OCI-LY7 (cell line): Measurements from ENCODE around the gene RICTOR. TPM values are rescaled to one million over a fixed set of nuclear protein-coding genes. Genes with fewer than 3 reads are reported as not detected.

Experiments
- BruUV-seq: library from RNA; stranded (reverse); fragments of 400-500 nt; replicated peaks from 2 replicates; lab custom pipeline; 2021; lab: Mats Ljungman, UMichigan
- CTCF ChIA-PET: fragments of 300-600 bp; sonication (Branson Sonifier 250); formaldehyde crosslinking; loops from one replicate; lab custom pipeline; 2022; ENCODE audit warnings: antibody characterized with exemption; ENCODE audit not compliant: unreplicated experiment; lab: Charles Lee
- POLR2A ChIA-PET: fragments of 300-600 bp; sonication (Branson Sonifier 250); formaldehyde crosslinking; loops from one replicate; lab custom pipeline; 2022; ENCODE audit warnings: antibody characterized with exemption; lab: Charles Lee
- DNase-seq: peaks from one replicate; pipeline ENCODE4 v3.0.0-alpha.2; 2015; ENCODE audit warnings: low spot score
- H2AFZ ChIP-seq: fragments of 200-600 bp; sonication (generic), shearing (Covaris generic); 2 replicates; pipeline ENCODE4 v1.6.1; 2014; ENCODE audit warnings: mild to moderate bottlenecking, antibody characterized with exemption, low read length, moderate library complexity
- H3K27ac ChIP-seq: fragments of 200-600 bp; sonication (generic); 2 replicates; pipeline ENCODE4 v1.5.1; 2014; ENCODE audit warnings: mixed run types, low read depth, mild to moderate bottlenecking, moderate library complexity, low read length, inconsistent platforms; ENCODE audit not compliant: poor library complexity, severe bottlenecking
- H3K36me3 ChIP-seq: fragments of 200-600 bp; sonication (generic); 2 replicates; pipeline ENCODE4 v1.6.1; 2014; ENCODE audit warnings: mild to moderate bottlenecking, antibody characterized with exemption, low read length, moderate library complexity, mixed read lengths; ENCODE audit not compliant: insufficient read depth
- H3K4me1 ChIP-seq: fragments of 200-600 bp; sonication (generic); 2 replicates; pipeline ENCODE4 v1.5.1; 2014; ENCODE audit warnings: mild to moderate bottlenecking, low read length; ENCODE audit not compliant: insufficient read depth, poor library complexity, severe bottlenecking
- H3K4me2 ChIP-seq: fragments of 200-600 bp; sonication (generic); 2 replicates; pipeline ENCODE4 v1.6.1; 2014; ENCODE audit warnings: mild to moderate bottlenecking, low read length
- H3K4me3 ChIP-seq: fragments of 200-600 bp; sonication (generic); 2 replicates; pipeline ENCODE4 v1.5.1; 2014; ENCODE audit warnings: mild to moderate bottlenecking, low read depth, low read length; ENCODE audit not compliant: poor library complexity, severe bottlenecking
- H3K79me2 ChIP-seq: fragments of 200-600 bp; sonication (generic); 2 replicates; pipeline ENCODE4 v1.6.1; 2016; ENCODE audit warnings: low read depth, mild to moderate bottlenecking, low read length, moderate library complexity, mixed read lengths; ENCODE audit not compliant: insufficient read depth
- H3K9me2 ChIP-seq: fragments of 200-600 bp; sonication (generic); 2 replicates; pipeline ENCODE4 v1.6.1; 2016; ENCODE audit warnings: mild to moderate bottlenecking, low read length, mixed read lengths; ENCODE audit not compliant: insufficient read depth
- H3K9me3 ChIP-seq: fragments of 200-600 bp; sonication (generic); 2 replicates; pipeline ENCODE4 v1.6.1; 2014; ENCODE audit warnings: mild to moderate bottlenecking, mixed run types, low read length, mixed read lengths
- H4K20me1 ChIP-seq: fragments of 200-600 bp; sonication (generic); 2 replicates; pipeline ENCODE4 v1.6.1; 2014; ENCODE audit warnings: mild to moderate bottlenecking, antibody characterized with exemption, low read length, moderate library complexity, mixed read lengths; ENCODE audit not compliant: insufficient read depth
- CTCF ChIP-seq: fragments of 200-600 bp; sonication (generic); conservative IDR thresholded peaks from 2 replicates; pipeline ENCODE4 v1.5.1; 2014; ENCODE audit warnings: mild to moderate bottlenecking, antibody characterized with exemption, low read length, moderate library complexity, mixed read lengths
- EZH2phosphoT487 ChIP-seq: fragments of 200-600 bp; sonication (generic); IDR thresholded peaks from 2 replicates; pipeline ENCODE4 v1.6.1; 2018; ENCODE audit warnings: low read depth, borderline replicate concordance, mild to moderate bottlenecking, mixed run types, antibody characterized with exemption, low read length, moderate library complexity, mixed read lengths
- intact Hi-C: fragments of 100-400 bp; cut with micrococcal nuclease; formaldehyde crosslinking; loops from one replicate; pipeline ENCODE4 v1.10.0; 2022; ENCODE audit not compliant: unreplicated experiment
- total RNA-seq, 2 experiments: library from RNA; depleted of rRNA in 1 of 2; stranded (reverse); fragments of >200 nt in 1 of 2; shearing (Covaris generic) in 1 of 2; gene quantifications; 2 replicates each; pipeline ENCODE4 v1.2.3, GENCODE V29; 2014 to 2022

The RICTOR gene
- total RNA-seq, 2 experiments from 2014 or later: 10.9 to 22.9 TPM

- no peak for DNase-seq
- no peak overlapping the region for H3K4me3 ChIP-seq
- TF ChIP-seq CTCF: no peak
- TF ChIP-seq EZH2phosphoT487: no peak
- H3K9me3 ChIP-seq: no peaks in the 10 kb centered on the region
- H3K4me1 ChIP-seq: no peaks in the 10 kb centered on the region
- no peaks in the 10 kb centered on the region for H3K9me2 ChIP-seq
- H3K79me2 ChIP-seq: no peaks in the 10 kb centered on the region
- no TSS peak for BruUV-seq
- H3K27ac ChIP-seq: no peak overlapping the region
- no peaks in the 10 kb centered on the region for H4K20me1 ChIP-seq
- H3K4me2 ChIP-seq: no peak overlapping the region
- POLR2A ChIA-PET: no interaction called here
- intact Hi-C loops: no loop called here
- no peak overlapping the region for H2AFZ ChIP-seq
- no peaks in the 10 kb centered on the region for H3K36me3 ChIP-seq
- CTCF ChIA-PET: no interaction called here
These were observed 47.1 kb upstream of the RICTOR start for GRCh38 chr5:39121315-39121714.

- CTCF ChIA-PET: no interaction called here
- Histone ChIP-seq H3K9me2 (no peaks in the 10 kb centered on the region), H3K4me2 (no peak overlapping the region), H3K9me3 (no peaks in the 10 kb centered on the region), H3K36me3 (no peaks in the 10 kb centered on the region), H4K20me1 (no peaks in the 10 kb centered on the region), H3K79me2 (no peaks in the 10 kb centered on the region), H3K4me1 (no peaks in the 10 kb centered on the region), H3K4me3 (no peak overlapping the region), H3K27ac (no peak overlapping the region), H2AFZ (no peak overlapping the region)
- intact Hi-C loops: no loop called here
- BruUV-seq: no TSS peak
- DNase-seq: no peak
- TF ChIP-seq EZH2phosphoT487: no peak
- TF ChIP-seq CTCF: no peak
- POLR2A ChIA-PET: interaction anchor here (1.2 to 1.6 kb wide), 2 partner anchors 9 kb away, joined by 4 to 6 read pairs; no protein-coding TSS in a partner anchor
These were observed 45.8 kb upstream of the RICTOR start for GRCh38 chr5:39120052-39120420.

DNA sequence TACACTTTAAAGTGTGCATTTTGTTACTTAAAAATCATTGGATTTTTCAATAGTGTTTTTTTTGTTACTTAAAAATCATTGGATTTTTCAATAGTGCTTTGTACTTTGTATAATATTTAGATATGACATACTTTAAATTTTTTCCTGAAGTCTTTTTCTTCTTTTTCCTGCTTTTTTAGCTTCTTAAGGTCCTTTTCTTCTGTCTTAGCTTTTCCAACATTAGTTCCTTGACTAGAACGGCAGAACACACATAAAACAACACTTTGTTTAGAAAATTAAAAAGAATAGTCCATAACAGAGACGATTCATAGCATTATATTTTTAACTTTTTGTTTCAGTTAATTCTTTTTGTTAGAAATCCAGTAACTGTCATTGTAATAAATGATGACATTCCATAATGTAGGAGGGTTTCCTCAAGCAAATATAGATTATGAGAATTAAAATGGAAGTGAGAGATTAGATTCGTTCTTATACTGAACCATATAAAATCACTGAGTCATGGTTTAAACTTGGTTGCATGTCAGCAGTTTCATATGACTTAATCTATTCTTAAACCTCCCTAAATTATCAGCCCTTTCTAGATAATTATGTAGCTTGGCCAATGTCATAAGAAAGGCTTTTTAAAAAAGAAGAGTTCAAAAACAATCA is 45.3 kb upstream of the RICTOR start:
- Histone ChIP-seq H3K36me3 (no peaks in the 10 kb centered on the region), H2AFZ (no peak overlapping the region), H3K4me1 (no peaks in the 10 kb centered on the region), H3K79me2 (no peaks in the 10 kb centered on the region), H3K4me2 (no peak overlapping the region), H3K9me2 (no peaks in the 10 kb centered on the region), H4K20me1 (no peaks in the 10 kb centered on the region), H3K9me3 (no peaks in the 10 kb centered on the region), H3K27ac (no peak overlapping the region), H3K4me3 (no peak overlapping the region)
- CTCF ChIA-PET: no interaction called here
- DNase-seq: no peak
- no TSS peak for BruUV-seq
- intact Hi-C loops: no loop called here
- TF ChIP-seq CTCF: no peak
- no peak for TF ChIP-seq EZH2phosphoT487
- POLR2A ChIA-PET: interaction anchor here (1.2 to 1.6 kb wide), 2 partner anchors 8 to 9 kb away, joined by 4 to 6 read pairs; no protein-coding TSS in a partner anchor
